HG03575 (cell line): ENCODE results near the gene RHBDL3.
"Not testable (repeated sequence)": the region's sequence is repeated elsewhere in the genome, so short reads cannot be mapped to it uniquely, and the experiment has no call there.

ENCODE experiments used
- ATAC-seq: cut with Tn5 transposase; IDR thresholded peaks from one replicate; pipeline ENCODE4 v1.9.1; 2021; ENCODE audit not compliant: unreplicated experiment, insufficient number of reproducible peaks, low FRiP score; ENCODE audit errors: extremely low read depth

RHBDL3 gene, protein sequence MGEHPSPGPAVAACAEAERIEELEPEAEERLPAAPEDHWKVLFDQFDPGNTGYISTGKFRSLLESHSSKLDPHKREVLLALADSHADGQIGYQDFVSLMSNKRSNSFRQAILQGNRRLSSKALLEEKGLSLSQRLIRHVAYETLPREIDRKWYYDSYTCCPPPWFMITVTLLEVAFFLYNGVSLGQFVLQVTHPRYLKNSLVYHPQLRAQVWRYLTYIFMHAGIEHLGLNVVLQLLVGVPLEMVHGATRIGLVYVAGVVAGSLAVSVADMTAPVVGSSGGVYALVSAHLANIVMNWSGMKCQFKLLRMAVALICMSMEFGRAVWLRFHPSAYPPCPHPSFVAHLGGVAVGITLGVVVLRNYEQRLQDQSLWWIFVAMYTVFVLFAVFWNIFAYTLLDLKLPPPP

DNA sequence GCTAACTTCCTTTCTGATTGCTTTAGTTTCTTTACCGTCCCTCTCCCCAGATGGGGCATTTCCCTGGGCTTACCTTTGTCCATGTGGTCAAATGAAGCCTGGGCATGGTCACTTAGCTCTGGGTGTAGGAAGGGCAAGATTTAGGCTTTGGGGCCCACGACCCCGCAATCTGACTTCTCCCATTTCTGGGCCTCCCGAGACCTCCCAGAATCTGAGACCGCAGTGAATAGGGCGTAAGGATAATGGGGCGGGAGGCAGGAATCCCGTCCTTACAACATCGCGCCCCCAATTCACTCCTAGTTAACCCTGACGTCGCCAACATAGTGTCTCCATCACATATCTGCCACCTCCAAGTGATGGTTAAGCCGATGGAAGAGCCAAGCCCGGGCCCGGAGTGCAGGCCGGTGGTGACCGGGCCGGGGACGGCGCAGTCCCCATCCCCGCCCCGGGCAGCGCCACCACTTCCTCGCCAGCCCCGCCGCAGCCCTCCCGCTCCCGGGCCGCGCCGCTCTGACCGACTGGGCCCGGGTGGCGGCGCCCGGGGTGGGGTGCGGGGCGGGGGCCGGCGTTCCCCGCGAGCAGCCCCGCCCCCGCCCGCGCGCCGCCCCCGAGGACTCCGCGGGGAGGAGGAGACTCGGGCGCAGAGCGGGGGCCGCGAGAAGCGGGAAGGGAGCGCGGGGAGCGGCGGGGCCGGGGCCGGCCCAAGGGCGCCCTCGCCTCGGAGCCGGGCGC is at the start of gene RHBDL3:
Gene RHBDL3 (plus strand): TSS at position 641 of the 732 bp plus-strand sequence. CDS start 358 bp downstream, outside the sequence.
- no peak for ATAC-seq

DNA sequence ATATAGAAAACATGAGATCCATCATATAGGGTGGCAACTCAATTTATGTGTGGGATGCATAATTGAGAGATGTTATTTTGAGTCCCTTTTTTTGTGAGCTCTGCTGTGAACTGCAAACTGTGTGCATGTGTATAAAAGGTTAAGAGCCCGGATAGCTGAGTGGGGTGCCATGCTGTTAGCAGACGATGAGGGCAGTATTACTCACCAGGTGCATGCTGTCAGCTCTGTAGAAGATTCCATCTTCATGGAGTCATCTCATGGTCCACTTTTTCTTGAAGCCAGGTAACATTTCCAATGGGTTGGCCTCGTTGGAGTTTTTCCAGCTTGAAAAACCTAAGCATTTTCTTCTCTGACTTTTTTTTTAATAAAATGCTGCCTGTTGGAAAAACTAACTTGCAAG is 43.0 kb upstream of the RHBDL3 start:
- ATAC-seq: no peak

DNA sequence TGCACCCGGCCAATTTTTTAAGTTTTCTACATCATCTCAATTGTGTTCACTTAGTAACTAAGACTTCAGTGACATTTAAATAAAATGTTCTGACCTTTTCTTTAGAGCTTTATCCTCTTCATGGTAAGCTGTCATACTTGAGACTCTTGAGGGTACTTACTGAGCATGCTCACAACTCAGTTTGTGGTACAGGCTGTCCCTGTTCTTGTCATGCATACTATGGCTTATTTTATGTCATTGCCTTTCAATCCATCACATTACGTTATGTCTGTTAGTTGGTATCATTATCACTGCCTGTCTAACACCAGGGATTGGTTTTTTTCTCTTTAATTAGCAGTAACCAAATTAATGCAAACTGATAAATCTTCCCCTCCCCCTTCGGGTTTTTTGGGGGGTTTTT is 41.9 kb upstream of the RHBDL3 start:
- no peak for ATAC-seq

DNA sequence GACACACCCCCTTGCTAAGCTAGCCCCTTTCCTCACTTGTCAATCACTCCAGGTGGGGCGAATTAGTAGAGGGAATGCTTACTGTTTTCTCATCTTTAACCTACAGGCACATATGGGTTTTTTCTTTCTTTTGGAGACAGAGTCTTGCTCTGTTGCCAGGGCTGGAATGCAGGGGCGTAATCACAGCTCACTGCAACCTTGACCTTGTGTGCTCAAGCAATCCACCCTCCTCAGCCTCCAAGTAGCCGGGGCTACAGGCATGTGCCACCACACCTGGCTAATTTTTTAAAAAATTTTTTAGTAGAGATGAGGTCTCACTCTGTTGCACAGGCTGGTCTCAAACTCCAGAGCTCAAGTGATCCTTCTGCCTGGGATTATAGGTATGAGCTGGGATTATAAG is 38.7 kb upstream of the RHBDL3 start:
- no peak for ATAC-seq

DNA sequence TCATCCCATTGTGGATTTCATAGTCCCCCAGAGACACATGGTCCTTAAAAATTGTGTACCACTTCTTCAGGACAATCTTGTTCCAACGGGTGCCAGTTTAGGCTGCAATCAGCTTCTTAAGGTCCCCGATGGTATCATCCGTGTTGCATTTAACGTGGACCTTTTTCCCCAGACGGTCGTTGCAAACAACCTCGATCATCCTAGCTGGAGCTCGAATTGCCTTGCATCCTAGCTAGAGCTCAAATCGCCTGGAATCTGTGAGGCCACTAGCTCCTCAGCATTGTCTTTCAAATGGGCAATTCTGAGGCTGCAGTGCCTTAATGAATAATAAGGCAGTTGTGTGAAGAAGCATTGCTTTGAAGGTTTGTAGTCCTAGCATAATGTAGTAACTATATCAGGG is 37.7 kb upstream of the RHBDL3 start:
- no peak for ATAC-seq

DNA sequence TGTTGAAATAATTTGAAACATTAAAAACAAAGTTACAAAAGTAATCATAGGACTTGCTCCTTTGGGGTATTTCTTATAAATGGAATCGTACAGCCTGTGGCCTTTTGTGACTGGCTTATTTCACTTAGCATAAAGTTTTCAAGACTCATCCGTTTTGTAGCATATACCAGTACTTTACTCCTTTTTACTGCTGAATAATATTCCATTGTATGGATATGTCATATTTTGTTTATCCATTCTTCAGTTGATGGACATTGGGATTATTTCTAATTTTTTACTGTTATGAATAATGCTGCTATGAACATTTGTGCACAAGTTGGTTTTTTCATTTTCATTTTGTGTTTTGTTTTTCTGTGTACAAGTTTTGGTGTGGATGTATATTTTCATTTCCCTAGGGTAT is 30.0 kb upstream of the RHBDL3 start:
- ATAC-seq: no peak

DNA sequence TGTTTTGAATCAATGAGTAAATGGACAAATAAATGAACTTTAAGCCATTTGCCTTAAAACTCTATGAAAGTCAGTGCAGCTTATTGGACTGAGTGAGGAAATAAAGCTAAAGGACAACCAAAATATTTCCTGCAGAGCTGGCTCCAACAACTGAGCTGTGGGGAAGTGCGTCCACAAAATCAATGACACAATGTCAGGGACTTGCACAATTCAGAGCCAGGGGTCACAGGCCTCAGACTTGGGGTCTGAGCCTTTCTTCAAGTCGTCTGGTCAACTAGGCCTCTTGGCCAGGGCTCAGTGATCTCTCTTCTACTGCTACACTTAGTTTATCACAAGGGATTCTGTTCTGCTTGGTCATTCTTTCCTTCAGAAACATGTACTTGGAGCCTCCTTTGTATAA is 26.2 kb upstream of the RHBDL3 start:
- ATAC-seq: no peak

DNA sequence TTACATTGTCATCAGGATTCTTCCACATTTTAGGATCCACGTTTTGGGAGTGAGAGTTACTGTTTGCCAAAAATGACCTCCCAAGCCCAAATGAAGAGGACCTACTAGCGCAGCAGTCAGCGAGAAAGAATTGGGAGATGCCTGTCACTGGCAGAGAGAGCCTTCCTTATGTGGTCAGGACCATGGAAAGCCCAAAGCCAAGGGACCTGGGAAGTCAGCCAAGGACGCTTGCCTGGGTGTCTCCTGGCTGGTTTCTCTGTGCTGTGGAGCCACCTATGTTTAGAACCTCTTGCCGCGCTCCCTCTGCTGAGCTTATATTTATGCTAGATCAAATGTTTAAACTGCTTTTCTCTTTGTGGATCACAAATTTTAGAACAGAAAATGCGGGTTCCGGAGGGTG is 24.9 kb upstream of the RHBDL3 start:
- no peak for ATAC-seq

DNA sequence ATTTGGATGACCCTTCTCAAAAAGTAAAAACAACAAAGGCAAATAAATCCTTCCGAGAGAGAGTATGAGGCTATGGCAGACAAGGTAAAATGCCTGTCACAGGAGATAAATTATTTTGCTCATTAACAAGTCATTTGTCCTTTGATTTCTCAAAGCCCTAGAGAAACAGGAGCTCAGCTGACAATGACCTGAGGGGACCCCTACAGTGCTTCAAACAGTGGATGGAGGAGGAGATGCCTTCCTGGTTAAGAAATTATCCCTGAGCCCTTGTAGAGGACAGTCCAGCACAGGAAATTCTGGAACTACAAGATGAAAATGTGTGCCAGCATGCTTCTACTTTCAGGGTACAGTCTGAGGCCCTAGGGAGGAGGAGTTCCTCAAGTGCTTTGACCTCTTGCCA is 24.0 kb upstream of the RHBDL3 start:
- ATAC-seq: no peak

DNA sequence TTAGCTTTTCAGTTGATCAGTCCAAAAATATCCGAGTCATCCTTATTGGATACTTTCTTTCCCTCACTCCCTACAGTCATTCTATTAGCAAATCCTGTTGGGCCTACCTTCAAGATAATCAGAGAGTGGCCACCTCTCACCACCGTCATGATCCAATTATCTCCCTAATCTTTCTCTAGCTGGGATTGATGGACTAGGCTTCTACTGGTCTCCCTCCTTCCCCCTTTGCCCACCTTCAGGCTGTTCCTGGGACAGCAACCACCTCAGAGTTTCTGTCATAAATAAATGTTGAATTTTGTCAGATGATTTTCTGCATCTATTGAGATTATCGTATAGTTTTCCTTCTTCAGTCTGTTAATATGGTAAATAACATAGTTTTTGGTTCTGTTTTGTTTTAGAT is 16.2 kb upstream of the RHBDL3 start:
- ATAC-seq: no peak

DNA sequence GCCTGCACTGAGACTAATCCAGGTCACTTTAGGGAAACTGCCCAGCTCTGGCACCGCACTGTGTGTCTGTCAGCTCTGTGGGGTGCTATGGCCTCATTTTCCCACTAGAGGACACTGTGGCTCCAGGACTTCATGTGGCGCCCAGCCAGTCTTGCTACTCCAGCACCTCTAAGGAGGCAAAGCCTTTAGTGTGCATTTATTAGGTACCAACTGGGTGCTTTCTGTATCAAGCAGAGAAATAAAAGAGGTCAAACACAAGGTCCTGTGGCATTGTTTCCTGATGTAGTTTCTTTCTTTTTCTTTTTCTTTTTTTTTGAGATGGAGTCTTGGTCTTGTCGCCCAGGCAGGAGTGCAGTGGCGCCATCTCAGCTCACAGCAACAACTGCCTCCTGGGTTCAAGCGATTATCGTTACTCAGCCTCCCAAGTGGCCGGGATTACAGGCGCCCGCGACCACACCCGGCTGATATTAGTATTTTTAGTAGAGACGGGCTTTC is 12.5 kb upstream of the RHBDL3 start:
- no peak for ATAC-seq

DNA sequence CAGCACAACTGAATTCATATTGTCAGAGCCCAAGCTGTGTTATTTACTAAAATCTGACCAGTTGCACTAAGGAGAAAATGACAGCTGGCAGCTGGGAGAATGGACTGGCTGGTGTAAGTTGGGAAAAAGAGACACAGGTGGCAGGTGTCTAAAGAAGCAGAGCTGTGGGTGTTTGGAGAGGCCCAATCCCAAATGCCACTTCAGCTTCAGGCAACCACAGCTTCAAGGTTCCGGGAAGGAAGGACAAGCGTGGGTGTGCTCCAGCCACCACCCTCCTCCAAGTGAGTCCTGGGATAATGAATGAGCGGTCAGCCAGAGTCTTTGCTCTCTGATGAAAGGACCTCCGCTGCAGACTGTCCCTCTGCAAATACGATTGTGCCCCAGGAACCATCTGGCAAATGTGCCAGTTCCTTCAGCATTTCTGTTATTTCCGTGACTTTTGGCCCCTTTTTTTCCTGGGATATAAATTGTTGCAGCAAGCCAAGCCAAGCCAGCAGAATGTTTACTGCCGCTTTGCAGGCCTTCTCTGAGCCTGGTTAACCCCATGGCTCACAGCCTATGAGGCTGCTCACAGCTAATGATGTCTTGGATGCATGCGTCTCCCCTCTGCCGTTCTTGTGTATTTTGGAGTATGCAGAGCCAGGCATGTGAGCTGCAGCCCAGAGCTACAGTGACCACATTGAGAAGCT is 9.5 kb upstream of the RHBDL3 start:
- ATAC-seq: no peak

DNA sequence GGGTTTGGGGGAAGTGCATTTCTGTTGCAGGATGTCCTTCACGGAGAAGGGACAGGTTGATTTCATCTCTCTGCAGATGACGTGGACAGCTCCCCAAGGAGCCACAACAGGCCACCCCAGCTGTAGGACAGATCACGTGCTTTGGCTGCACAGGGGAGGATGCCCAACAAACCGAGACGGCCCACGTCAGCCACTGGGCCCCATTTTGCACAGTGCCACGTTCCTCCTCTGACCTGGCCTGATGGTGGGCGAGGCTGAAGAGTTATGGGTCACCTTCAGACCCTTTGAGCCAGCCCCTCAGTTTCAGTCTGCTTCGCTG is 9.0 kb upstream of the RHBDL3 start:
- no peak for ATAC-seq

DNA sequence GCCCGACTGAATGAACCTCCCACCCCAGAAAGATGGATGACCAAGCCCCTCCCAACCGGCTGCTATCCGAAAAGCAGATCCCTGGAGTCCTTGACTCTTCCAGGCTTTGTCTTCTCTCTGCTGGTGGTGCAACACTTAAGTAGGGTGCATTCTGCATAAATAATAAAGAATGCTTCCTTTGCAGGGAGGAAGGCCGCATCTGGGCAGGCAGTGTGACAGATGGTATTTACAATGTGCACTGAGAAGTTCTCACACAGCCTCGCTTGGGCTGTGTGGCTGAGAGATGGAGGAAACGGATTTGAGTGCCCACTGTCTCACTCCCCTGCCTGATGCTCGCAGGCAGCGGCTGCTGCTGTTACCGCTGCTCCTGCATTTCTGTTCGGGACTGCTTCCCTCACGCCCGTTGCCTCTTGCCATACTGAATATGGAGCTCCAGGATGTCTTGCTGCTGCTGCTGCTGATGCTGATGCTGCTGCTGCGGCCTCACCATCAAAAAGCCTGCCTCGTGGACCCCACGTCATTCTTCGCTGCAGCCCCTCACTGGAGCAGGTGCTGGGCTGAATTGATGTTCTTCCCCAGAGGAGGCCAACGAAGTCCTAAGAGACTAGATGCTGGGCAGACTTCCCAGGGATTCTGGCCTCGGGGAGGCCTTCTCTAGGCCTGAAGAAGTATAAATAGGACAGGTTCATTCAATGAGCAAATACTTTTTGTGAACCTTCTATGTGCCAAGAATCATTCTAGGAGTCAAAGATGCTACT is 7.1 kb upstream of the RHBDL3 start:
- no peak for ATAC-seq

DNA sequence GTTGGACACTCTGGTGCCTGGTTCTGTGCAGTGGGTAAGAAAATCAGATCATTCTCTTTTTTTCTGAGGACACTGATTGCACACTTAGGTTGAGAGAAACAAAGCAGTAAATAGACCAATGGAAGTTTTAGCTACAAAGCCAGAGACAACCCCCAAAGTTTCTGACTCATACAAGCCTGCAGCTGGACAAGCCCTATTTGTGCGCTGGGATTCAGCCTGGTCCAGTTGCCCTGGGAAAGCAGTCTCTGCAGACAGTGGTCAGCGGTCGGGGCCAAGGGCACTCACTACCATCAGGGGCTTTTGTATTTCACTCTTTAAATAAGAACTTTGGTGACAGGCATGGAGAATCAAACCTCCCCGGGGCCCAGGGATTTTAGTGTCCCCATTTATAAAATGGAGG is 6.0 kb upstream of the RHBDL3 start:
- ATAC-seq: no peak

DNA sequence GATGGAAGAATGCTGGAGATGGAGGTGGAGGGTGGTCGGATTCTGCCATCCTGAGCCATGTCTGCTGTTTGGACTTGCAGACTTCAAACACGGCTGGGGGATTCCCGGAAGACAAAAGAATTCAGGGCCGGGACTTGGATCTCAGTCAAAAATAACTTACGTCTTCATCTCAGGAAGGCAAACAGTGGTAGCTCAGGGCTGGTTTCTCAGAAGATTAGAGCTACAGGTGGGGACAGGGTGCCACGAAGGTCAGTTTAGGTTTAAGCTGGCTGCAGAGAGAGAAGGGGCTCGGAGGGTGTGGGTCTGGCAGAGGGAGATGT is 4.3 kb upstream of the RHBDL3 start:
- no peak for ATAC-seq

DNA sequence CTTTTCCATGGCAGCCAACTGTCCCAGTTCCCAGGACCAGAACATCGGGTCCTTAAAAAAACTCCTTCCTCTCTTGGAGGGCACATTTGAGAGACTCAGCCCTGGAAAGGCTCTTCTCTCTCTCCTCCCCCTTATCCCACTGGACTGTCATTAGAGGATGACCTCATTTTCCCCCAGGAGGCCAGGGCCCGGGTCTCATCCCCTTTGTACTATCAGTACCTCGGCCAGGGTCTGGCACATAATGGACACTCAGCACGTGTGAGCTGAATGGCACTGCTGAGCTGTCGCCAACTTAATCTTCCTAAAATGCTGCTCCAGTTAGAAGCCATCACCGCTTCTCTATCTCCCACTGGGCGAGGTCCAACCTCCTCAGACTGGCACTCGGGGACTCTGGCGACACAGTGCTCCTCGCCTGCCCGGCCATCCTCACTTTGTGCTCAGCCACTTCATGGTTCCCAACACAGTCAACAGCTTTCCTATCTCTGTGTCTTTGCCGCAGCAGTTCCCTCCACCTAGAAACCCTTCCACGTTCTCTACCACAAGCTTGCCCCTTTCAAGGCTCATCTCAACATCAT is 3.6 kb upstream of the RHBDL3 start:
- ATAC-seq: no peak

DNA sequence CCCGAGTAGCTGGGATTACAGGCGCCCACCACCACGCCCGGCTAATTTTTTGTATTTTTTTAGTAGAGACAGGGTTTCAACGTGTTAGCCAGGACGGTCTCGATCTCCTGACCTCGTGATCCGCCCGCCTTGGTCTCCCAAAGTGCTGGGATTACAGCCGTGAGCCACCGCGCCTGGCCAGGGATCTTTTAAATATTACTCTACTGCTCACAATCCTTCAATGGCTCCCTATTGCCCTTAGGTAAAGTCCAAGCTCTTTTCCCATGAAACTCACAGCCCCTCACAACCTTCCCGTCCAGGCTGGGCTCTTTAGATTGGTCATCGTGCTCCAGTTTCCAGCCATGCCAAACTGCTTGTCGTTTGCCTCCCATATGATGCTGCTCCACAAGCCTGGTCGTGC is 2.1 kb upstream of the RHBDL3 start:
- not testable (repeated sequence) for ATAC-seq

DNA sequence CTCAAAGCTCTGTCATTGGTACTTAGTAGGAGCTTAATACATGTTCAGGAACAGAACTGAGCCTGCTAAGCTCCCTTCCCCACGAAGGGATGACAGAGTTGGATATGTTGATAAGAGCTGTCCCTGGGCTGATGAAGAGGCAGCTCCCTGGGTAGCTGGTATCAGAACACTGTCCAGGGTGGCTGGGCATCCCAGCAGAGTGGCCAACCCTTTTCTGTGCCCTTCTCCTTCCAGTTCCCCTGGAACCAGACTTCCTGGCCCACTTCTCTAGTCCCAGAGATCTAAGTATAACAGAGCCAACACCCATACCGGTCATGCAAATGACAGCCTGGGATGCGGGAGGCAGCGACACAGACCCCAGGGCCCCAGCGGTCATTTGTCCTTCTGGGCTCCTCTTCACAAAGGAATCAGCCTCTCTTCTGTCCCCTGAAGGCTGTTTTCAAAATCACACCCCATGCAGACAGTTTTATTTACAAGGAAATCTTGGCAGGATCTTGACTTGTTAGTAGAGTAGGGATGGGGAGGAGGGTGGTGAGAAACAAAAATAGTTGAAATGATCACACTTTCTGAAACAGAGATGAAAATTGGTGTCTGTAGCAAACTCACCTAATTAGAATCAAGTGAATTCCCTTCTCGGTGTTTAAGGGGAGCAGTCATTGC is 1.4 kb upstream of the RHBDL3 start:
- ATAC-seq: no peak
